Stimulated activated CD4-positive, alpha-beta T cell treated with anti-CD3 and anti-CD28 coated beads, Interleukin-4, amount 100 ng/mL, for 24 hours (primary cell): ENCODE results near the gene GPRC5C.

ENCODE experiments used
- DNase-seq: peaks from one replicate; pipeline ENCODE4 v3.0.0-alpha.2; 2020

Gene GPRC5C

GRCh38 chr17:74408262-74408661 is 23.6 kb upstream of the GPRC5C start:
- no peak for DNase-seq

GRCh38 chr17:74408815-74409214 is 23.1 kb upstream of the GPRC5C start:
- no peak for DNase-seq

GRCh38 chr17:74410001-74410443 is 21.9 kb upstream of the GPRC5C start:
- DNase-seq = no peak

- no peak for DNase-seq
Measured at GRCh38 chr17:74412581-74412980, 19.3 kb upstream of the GPRC5C start.

- DNase-seq = no peak
Measured at GRCh38 chr17:74413491-74413890, 18.4 kb upstream of the GPRC5C start.

GRCh38 chr17:74414510-74414909 is 17.4 kb upstream of the GPRC5C start:
- DNase-seq = no peak

GRCh38 chr17:74415608-74416396 is 16.1 kb upstream of the GPRC5C start:
- DNase-seq = no peak

- DNase-seq = peak; percentile 11
Measured at GRCh38 chr17:74417178-74418045, 14.5 kb upstream of the GPRC5C start.

GRCh38 chr17:74419928-74420411 is 11.9 kb upstream of the GPRC5C start:
- DNase-seq = no peak

GRCh38 chr17:74424117-74424516 is 7.8 kb upstream of the GPRC5C start:
- no peak for DNase-seq

- no peak for DNase-seq
Measured at GRCh38 chr17:74424657-74425056, 7.2 kb upstream of the GPRC5C start.

GRCh38 chr17:74426551-74427047 is 5.3 kb upstream of the GPRC5C start:
- DNase-seq = no peak

- DNase-seq = no peak
Measured at GRCh38 chr17:74427048-74427762, 4.7 kb upstream of the GPRC5C start.

- no peak for DNase-seq
Measured at GRCh38 chr17:74427763-74428153, 4.1 kb upstream of the GPRC5C start.

- no peak for DNase-seq
Measured at GRCh38 chr17:74429604-74430384, 2.1 kb upstream of the GPRC5C start.

- no peak for DNase-seq
Measured at GRCh38 chr17:74430385-74430705, 1.5 kb upstream of the GPRC5C start.

GRCh38 chr17:74430706-74431567 is 951 bp upstream of the GPRC5C start:
- DNase-seq = no peak

- DNase-seq = no peak
Measured at GRCh38 chr17:74432424-74432690, 469 bp downstream of the GPRC5C start.

GRCh38 chr17:74432766-74433391 is 991 bp downstream of the GPRC5C start:
- no peak for DNase-seq

- no peak for DNase-seq
Measured at GRCh38 chr17:74433421-74434121, 1.7 kb downstream of the GPRC5C start.
